HG02943 (cell line): ENCODE measurements around the gene SCAANT1.

Experiments
- ATAC-seq: cut with Tn5 transposase; IDR thresholded peaks from one replicate; pipeline ENCODE4 v1.9.1; 2021; ENCODE audit warnings: mild to moderate bottlenecking, low read depth, moderate library complexity; ENCODE audit not compliant: unreplicated experiment

SCAANT1 gene

GRCh38 chr3:63911873-63912767 lies at the start of gene SCAANT1:
Gene SCAANT1, minus strand, starts transcription at chr3:63912383.
- ATAC-seq = peak; percentile 77

GRCh38 chr3:63961891-63962290 lies 49.7 kb upstream of the SCAANT1 start:
- ATAC-seq = peak; percentile 57

GRCh38 chr3:63960048-63960711 lies 48.0 kb upstream of the SCAANT1 start:
- no peak for ATAC-seq

GRCh38 chr3:63959146-63959545 lies 47.0 kb upstream of the SCAANT1 start:
- no peak for ATAC-seq

GRCh38 chr3:63955830-63956545 lies 43.8 kb upstream of the SCAANT1 start:
- ATAC-seq = no peak

GRCh38 chr3:63955036-63955650 lies 43.0 kb upstream of the SCAANT1 start:
- no peak for ATAC-seq

GRCh38 chr3:63954182-63954581 lies 42.0 kb upstream of the SCAANT1 start:
- ATAC-seq = no peak

GRCh38 chr3:63952248-63952594 lies 40.0 kb upstream of the SCAANT1 start:
- no peak for ATAC-seq

- no peak for ATAC-seq
Measured at GRCh38 chr3:63951492-63952247, 39.5 kb upstream of the SCAANT1 start.

- ATAC-seq = no peak
Measured at GRCh38 chr3:63950698-63951097, 38.5 kb upstream of the SCAANT1 start.

GRCh38 chr3:63949005-63949404 lies 36.8 kb upstream of the SCAANT1 start:
- no peak for ATAC-seq

- no peak for ATAC-seq
Measured at GRCh38 chr3:63947594-63947993, 35.4 kb upstream of the SCAANT1 start.

- ATAC-seq = no peak
Measured at GRCh38 chr3:63946753-63947152, 34.6 kb upstream of the SCAANT1 start.

- no peak for ATAC-seq
Measured at GRCh38 chr3:63945558-63946096, 33.4 kb upstream of the SCAANT1 start.

GRCh38 chr3:63943678-63944077 lies 31.5 kb upstream of the SCAANT1 start:
- no peak for ATAC-seq

GRCh38 chr3:63942528-63942927 lies 30.3 kb upstream of the SCAANT1 start:
- no peak for ATAC-seq

GRCh38 chr3:63940389-63940757 lies 28.2 kb upstream of the SCAANT1 start:
- no peak for ATAC-seq

- peak; percentile 66 for ATAC-seq
Measured at GRCh38 chr3:63937661-63938651, 25.8 kb upstream of the SCAANT1 start.

GRCh38 chr3:63936925-63937324 lies 24.7 kb upstream of the SCAANT1 start:
- no peak for ATAC-seq
